T-helper 17 cell (primary cell): ENCODE measurements around the gene RAI14. TPM values are rescaled to one million over a fixed set of nuclear protein-coding genes. Genes with fewer than 3 reads are reported as not detected.

Experiments
- ATAC-seq: fragments of 150-1000 bp; cut with Tn5 transposase; 2 replicates; pipeline ENCODE4 v1.10.0; 2021; ENCODE audit warnings: mild to moderate bottlenecking, moderate library complexity
- DNase-seq, 3 donors: peaks; one replicate each; pipeline versions ENCODE4 v3.0.0 to v3.0.0-alpha.2; 2020 to 2021
- H3K9me3 ChIP-seq: one replicate; pipeline ENCODE4 v1.7.0; 2013; ENCODE audit warnings: low read length, mild to moderate bottlenecking; ENCODE audit not compliant: control insufficient read depth, poor library complexity, severe bottlenecking
- H3K27ac Mint-ChIP-seq: one replicate; pipeline ENCODE4 v1.8.0; 2022; ENCODE audit warnings: mild to moderate bottlenecking, moderate library complexity, mixed read lengths
- H3K27me3 Mint-ChIP-seq: one replicate; pipeline ENCODE4 v1.8.0; 2022; ENCODE audit warnings: mixed read lengths
- H3K36me3 Mint-ChIP-seq: one replicate; pipeline ENCODE4 v1.8.0; 2022; ENCODE audit warnings: low read depth, mixed read lengths
- H3K4me1 Mint-ChIP-seq: one replicate; pipeline ENCODE4 v1.8.0; 2022; ENCODE audit warnings: mild to moderate bottlenecking, mixed read lengths
- H3K4me3 Mint-ChIP-seq: one replicate; pipeline ENCODE4 v1.8.0; 2022; ENCODE audit warnings: mild to moderate bottlenecking, moderate library complexity, mixed read lengths
- total RNA-seq, 4 donors: library from RNA in 2 of 4; stranded (reverse) in 2 of 4; gene quantifications; one replicate each; pipeline ENCODE4 v1.2.3 and lab custom pipeline; 2022 to 2026

RAI14 gene
- total RNA-seq, 2 donors from 2014 or later, result 2.0 to 3.1 TPM

DNA sequence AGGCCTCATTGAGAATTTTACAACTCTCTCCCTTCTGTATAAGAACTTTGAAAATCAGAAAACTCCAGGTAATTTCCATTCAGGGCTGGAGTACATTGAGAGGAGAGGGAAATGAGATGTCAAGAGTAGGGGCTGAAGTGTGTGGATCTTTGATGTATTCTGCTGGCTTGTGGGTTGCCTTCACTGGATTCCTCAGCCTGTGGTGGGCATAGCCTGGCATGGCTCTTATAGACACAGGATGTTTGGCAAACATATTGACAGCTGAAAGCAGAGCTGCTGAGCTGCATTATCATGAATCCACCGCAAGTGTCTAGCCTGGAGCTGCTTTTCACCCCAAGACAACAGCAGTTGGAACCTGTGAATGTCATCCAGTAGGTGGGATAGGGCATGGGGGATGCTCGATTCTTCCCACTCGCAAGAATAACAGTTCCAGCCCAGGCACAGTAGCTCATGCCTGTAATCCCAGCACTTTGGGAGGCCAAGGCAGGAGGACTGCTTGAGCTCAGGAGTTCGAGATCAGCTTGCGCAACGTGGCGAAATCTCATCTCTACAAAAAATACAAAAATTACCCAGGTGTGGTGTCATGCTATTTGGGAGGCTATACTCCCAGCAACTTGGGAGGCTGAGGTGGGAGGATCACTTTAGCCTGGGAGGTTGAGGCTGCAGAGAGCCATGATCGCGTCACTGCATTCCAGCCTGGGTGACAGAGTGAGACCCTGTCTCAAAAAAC lies 146.9 kb downstream of the RAI14 start:
- Mint-ChIP-seq H3K4me3 (no peak overlapping the region), H3K36me3 (no peaks in the 10 kb centered on the region), H3K27me3 (no peaks in the 10 kb centered on the region), H3K27ac (no peak overlapping the region), H3K4me1 (no peaks in the 10 kb centered on the region)
- H3K9me3 ChIP-seq, result no peaks in the 10 kb centered on the region
- DNase-seq (no peak), ATAC-seq (no peak)

DNA sequence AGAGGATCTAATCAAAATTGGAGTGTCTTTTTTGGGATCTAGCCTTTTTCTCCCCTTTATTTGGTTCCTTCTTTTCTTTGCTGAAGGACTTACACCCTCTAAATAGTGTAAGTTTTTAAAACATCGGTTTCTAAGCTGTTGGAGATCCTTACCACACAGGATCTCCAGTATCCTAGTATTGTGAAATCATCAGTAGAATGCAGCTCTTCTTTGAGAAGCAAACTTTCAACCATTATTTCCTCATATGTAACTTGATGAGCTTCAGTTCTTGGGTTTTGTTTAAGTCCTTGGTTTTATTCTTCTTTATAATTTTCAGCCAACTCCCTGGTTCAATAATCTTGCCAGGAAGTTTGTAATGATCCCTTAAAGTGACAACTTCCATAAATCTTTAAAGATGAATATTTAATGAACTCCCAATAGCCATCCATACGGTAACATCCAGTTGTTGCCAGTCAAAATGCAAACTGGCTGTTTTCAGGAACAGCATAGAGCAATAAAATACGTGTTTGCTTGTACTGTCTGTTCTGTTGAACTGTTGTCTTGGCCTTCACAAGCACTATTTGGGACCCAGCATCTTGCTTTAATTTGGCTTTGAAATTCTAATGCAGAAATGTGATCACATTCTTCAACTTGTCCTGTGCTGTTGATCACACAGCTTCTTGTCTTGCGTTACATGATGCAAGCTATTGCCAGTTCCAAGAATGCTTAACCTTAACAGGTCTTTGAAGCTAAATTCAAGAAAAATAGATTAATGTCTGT lies 148.0 kb downstream of the RAI14 start:
- ATAC-seq (no peak), DNase-seq (no peak)
- H3K27me3 Mint-ChIP-seq, result no peaks in the 10 kb centered on the region
- no peak overlapping the region for H3K4me3 Mint-ChIP-seq
- H3K4me1 Mint-ChIP-seq, result no peaks in the 10 kb centered on the region
- H3K27ac Mint-ChIP-seq, result no peak overlapping the region
- H3K36me3 Mint-ChIP-seq, result no peaks in the 10 kb centered on the region
- no peaks in the 10 kb centered on the region for H3K9me3 ChIP-seq

DNA sequence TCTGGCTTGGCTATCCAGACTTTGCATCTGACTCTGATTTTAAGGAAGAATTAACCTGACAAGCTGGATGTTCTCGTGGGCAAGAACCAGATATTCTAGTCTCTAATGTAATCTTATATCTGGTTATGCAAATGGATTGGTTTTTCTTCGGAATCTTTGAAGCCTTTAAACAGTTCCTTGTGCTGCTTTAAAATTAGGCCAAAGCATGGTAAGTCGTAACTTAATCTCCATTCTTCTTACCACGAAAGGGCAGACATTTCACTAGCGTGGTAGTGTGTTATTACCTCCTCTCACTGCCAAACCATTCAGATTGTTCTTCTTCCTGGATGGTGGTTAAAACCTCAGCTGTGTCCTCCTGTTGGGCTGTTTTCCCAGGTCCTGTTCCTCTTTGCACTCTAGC lies 148.8 kb downstream of the RAI14 start:
- H3K36me3 Mint-ChIP-seq, result no peaks in the 10 kb centered on the region
- no peaks in the 10 kb centered on the region for H3K4me1 Mint-ChIP-seq
- ATAC-seq (no peak), DNase-seq (no peak)
- H3K4me3 Mint-ChIP-seq, result no peak overlapping the region
- H3K27me3 Mint-ChIP-seq, result no peaks in the 10 kb centered on the region
- no peak overlapping the region for H3K27ac Mint-ChIP-seq
- H3K9me3 ChIP-seq, result no peaks in the 10 kb centered on the region

DNA sequence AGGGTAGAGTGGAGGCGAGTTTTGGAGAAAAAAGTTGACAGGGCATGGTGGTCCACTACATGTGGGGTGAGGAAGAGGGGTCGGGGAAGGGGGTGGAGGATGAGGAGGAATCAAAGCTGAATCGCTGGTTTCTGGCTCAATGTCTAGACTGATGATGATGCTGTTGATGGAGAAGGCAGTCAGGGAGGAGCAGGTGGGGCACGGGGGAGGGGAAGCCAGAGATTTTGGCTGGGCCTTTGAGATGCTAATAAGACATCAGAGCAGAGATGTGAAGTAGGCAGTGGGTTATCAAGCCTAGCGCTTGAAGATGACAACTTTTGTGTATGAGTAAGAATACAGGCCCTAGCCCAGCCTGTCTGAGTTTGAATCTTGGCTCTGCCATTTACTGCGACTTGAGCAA lies 150.4 kb downstream of the RAI14 start:
- ATAC-seq, result no peak
- DNase-seq, result no peak
- no peaks in the 10 kb centered on the region for H3K36me3 Mint-ChIP-seq
- H3K4me1 Mint-ChIP-seq, result no peaks in the 10 kb centered on the region
- H3K4me3 Mint-ChIP-seq, result no peak overlapping the region
- peak overlapping the region; percentile 14 for H3K27ac Mint-ChIP-seq
- H3K9me3 ChIP-seq, result no peaks in the 10 kb centered on the region
- H3K27me3 Mint-ChIP-seq, result no peaks in the 10 kb centered on the region

DNA sequence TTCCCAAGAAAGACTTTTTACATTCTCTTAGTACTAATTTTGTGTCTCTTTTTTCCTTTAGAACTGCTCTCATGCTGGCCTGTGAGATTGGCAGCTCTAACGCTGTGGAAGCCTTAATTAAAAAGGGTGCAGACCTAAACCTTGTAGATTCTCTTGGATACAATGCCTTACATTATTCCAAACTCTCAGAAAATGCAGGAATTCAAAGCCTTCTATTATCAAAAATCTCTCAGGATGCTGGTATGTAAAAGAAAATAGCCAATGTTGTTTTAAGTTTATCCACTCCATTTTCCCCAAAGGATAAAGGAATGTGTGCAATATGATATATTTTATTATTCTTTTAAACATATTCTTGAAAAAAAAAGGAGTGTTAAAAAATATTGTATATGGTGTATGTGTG lies 155.6 kb downstream of the RAI14 start:
- Mint-ChIP-seq H3K36me3 (no peaks in the 10 kb centered on the region), H3K27ac (no peak overlapping the region), H3K27me3 (no peaks in the 10 kb centered on the region), H3K4me3 (no peak overlapping the region), H3K4me1 (no peaks in the 10 kb centered on the region)
- no peaks in the 10 kb centered on the region for H3K9me3 ChIP-seq
- ATAC-seq, result no peak
- no peak for DNase-seq

DNA sequence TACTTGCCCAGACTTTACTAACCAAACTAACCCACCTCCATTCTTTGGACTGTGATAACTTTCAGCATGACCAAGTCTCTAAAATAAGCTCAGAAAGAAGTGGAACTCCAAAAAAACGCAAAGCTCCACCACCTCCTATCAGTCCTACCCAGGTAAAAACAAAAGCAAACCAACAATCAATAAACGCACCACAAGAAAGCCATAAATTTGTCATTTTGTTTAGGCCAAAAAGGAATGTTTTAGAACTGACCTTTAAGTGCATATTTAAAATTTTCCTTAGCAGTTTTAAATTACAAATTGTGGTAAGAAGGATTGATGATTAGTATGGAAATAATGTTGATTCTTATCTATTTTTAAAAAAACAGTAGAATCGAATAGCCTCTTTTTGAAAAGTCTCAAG lies 157.4 kb downstream of the RAI14 start:
- H3K9me3 ChIP-seq, result no peaks in the 10 kb centered on the region
- Mint-ChIP-seq H3K4me3 (no peak overlapping the region), H3K27me3 (no peaks in the 10 kb centered on the region), H3K36me3 (no peaks in the 10 kb centered on the region), H3K27ac (no peak overlapping the region), H3K4me1 (no peaks in the 10 kb centered on the region)
- ATAC-seq (no peak), DNase-seq (no peak)

DNA sequence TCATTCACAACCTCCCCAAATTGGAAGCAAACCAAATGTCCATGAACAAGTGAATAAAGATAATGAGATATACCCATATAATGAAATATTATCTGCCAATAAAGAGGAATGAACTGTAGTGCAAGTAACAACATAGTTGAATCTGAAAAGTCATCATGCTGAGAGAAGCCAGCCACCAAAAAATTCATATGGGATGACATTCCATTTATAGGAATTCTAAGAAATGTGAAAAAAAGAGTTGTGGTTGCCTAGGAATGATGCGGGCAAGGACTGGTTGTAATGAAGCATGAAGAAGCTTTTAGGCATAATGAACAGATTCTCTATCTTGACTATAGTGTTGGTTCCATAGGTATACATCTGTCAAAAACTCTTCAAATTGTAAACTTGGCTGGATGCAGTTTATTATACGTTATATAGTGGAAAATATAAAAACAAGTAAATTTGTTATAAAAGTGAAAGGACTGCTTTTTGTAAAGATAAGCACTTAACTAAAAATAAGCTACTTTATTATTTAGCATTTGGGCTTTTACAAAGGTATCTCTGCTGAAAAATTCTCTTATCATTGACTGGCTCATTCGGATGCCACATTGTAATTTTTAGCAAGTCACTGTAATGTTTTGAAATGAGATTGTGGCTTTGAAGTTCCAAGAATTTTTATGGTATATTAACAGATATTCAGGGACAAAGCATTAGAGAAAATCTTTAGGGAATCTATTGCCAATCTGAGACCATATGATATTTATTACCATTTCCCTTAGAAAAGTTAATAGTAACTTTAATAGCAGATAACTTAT lies 161.6 kb downstream of the RAI14 start:
- no peaks in the 10 kb centered on the region for H3K4me1 Mint-ChIP-seq

DNA sequence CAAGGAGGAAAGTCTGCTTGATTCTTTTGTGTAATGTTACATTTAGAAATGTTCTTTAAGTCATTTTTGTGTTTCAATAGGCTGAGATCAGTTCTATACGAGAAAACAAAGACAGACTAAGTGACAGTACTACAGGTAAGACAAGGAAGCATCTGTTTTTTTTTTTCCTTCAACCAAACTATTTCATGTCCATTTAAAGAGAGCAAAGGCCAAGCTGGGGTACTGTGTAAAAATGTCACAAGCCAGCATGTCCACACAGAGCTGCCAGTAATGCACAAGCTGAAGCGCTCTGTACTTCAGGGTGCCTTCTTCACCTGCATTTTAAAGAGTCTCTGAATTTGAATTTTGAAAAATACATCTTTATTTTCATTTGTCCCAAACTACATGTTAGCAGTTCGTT lies 162.6 kb downstream of the RAI14 start:
- H3K4me3 Mint-ChIP-seq, result no peak overlapping the region
- H3K9me3 ChIP-seq, result no peaks in the 10 kb centered on the region
- H3K27ac Mint-ChIP-seq, result no peak overlapping the region
- no peak for ATAC-seq
- H3K36me3 Mint-ChIP-seq, result no peaks in the 10 kb centered on the region
- no peaks in the 10 kb centered on the region for H3K27me3 Mint-ChIP-seq
- H3K4me1 Mint-ChIP-seq, result no peaks in the 10 kb centered on the region
- DNase-seq, result no peak

More for the DNA sequence above, 161.6 kb downstream of the RAI14 start:
- ATAC-seq, result no peak
- H3K27me3 Mint-ChIP-seq, result no peaks in the 10 kb centered on the region
- H3K27ac Mint-ChIP-seq, result no peak overlapping the region
- no peak for DNase-seq
- H3K9me3 ChIP-seq, result no peaks in the 10 kb centered on the region
- H3K36me3 Mint-ChIP-seq, result no peaks in the 10 kb centered on the region
- no peak overlapping the region for H3K4me3 Mint-ChIP-seq

DNA sequence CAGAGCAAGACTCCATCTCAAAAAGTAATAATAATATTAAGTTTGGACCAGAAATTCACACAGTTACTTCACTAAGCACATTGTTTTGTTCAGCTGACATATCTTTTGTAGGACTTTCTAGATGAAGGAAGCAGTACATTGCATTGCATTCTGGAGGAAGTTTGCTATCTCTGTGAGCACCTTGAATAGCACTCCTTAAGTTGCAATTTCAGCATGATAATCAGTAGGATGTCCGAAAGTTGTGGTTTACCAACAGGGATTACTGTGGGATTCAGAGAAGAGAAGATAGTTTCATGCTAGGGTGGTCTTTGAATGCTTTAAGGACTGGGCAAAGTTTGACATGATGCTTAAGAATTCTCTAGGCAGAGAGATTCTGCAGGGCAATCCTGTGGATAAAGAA lies 164.5 kb downstream of the RAI14 start:
- DNase-seq, result no peak
- no peaks in the 10 kb centered on the region for H3K4me1 Mint-ChIP-seq
- H3K9me3 ChIP-seq, result no peaks in the 10 kb centered on the region
- no peak for ATAC-seq
- H3K36me3 Mint-ChIP-seq, result peaks cover 5% of the 10 kb centered on the region
- H3K4me3 Mint-ChIP-seq, result no peak overlapping the region
- no peaks in the 10 kb centered on the region for H3K27me3 Mint-ChIP-seq
- H3K27ac Mint-ChIP-seq, result no peak overlapping the region

DNA sequence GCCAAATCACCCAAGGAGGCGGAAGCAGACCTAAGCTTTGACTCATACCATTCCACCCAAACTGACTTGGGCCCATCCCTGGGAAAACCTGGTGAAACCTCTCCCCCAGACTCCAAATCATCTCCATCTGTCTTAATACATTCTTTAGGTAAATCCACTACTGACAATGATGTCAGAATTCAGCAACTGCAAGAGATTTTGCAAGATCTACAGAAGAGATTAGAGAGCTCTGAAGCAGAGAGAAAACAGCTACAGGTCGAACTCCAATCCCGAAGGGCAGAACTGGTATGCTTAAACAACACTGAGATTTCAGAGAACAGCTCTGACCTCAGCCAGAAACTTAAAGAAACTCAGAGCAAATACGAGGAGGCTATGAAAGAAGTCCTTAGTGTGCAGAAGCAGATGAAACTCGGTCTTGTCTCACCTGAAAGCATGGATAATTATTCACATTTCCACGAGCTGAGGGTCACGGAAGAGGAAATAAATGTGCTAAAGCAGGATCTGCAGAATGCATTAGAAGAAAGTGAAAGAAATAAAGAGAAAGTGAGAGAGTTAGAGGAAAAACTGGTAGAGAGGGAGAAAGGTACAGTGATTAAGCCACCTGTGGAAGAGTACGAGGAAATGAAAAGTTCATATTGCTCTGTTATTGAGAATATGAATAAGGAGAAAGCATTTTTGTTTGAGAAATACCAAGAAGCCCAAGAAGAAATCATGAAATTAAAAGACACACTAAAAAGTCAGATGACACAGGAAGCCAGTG lies 167.0 kb downstream of the RAI14 start:
- H3K9me3 ChIP-seq, result no peaks in the 10 kb centered on the region
- Mint-ChIP-seq H3K4me1 (no peaks in the 10 kb centered on the region), H3K4me3 (no peak overlapping the region), H3K27me3 (no peaks in the 10 kb centered on the region), H3K36me3 (peaks cover 5% of the 10 kb centered on the region), H3K27ac (no peak overlapping the region)
- DNase-seq (no peak), ATAC-seq (no peak)

DNA sequence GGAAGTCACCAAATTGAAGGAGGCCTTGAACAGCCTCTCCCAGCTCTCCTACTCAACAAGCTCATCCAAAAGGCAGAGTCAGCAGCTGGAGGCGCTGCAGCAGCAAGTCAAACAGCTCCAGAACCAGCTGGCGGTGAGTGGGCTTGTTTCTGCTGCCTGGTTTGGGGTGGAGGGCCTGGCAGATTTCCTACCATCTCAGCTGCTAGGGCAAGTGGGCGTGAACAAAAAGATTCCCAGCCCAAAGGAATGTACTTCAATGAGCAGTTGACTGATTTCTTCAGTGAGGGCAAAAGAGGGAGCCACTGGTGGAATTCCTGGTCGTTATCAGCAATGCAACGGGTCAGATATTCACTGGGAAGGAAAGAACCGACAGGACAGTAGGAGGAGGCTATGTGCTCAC lies 170.2 kb downstream of the RAI14 start:
- H3K9me3 ChIP-seq, result no peaks in the 10 kb centered on the region
- H3K27me3 Mint-ChIP-seq, result no peaks in the 10 kb centered on the region
- H3K4me3 Mint-ChIP-seq, result no peak overlapping the region
- H3K4me1 Mint-ChIP-seq, result no peaks in the 10 kb centered on the region
- DNase-seq (no peak), ATAC-seq (no peak)
- no peak overlapping the region for H3K27ac Mint-ChIP-seq
- peaks cover 5% of the 10 kb centered on the region for H3K36me3 Mint-ChIP-seq

DNA sequence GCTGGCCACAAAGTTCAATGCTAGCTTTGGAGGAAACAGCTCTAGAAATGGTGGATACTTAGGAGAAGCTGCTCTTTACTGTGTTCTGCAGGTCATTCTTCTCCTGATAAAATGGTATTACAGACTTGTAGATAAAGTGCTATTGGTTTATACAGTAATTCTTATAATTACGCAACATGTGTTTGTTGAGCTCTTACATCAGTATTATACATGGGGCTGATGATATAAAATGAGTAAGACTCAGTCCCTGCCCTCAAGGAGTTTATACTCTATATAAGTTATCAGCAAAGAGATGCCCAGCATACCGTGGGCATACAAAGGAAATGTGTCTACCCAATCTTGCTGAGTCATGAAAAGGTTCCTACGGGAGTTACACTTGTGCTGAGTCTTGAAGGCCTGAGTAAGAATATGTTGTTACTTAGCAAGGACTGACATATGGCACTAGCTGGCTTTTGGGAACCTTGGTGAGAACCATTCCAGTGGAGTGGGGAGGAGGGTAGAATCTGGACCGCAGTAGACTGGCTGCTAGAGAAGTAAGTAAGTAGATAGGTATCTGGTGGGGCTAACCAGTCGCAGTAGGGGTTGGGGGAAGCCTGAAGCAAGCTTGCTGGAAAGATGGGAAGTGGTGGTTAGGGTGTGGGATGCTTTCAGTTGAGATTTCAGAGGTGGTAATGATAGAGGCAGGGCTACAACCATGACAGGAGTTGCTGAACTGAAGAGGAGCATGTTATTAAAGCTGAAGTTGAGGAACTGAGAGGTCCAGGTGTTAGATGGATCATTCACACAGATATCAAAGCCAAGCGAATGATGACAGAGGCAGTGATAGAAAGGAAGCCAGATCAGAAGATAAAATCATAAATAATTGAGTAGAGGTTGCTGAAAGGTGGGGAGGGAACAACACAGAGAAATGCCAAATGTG lies 171.7 kb downstream of the RAI14 start:
- Mint-ChIP-seq H3K4me1 (no peaks in the 10 kb centered on the region), H3K36me3 (peaks cover 5% of the 10 kb centered on the region), H3K4me3 (no peak overlapping the region), H3K27ac (no peak overlapping the region), H3K27me3 (no peaks in the 10 kb centered on the region)
- ATAC-seq (no peak), DNase-seq (no peak)
- no peaks in the 10 kb centered on the region for H3K9me3 ChIP-seq
